Hepatic stellate cell (primary cell): ENCODE data around the gene VOPP1.
"Not testable (repeated sequence)": the region's sequence is repeated elsewhere in the genome, so short reads cannot be mapped to it uniquely, and the experiment has no call there.

ENCODE experiments used
- DNase-seq: peaks from one replicate; pipeline ENCODE4 v3.0.0; 2011; ENCODE audit warnings: low spot score

Gene VOPP1

DNA sequence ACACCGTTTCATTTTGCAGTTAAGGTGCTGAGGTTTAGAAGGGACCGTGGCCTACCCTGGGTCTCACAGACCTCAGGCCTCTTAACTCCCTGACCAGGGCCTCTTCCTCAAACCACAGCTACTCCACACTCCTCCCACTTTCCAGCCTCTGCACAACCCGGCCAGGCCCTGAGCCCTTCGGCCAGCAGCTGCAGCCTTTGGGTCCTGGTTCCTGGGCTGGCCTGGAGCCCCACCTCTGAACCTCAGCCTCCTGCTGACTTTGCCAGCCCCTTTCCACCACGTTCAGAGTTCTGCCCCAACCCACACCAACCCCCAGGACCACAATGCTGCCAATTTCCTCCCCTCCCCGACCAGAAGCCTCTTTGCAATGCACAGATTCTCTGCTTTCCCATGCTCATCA is 84.1 kb downstream of the VOPP1 start:
- no peak for DNase-seq

GRCh38 chr7:55486991-55487390 is 85.3 kb downstream of the VOPP1 start:
- no peak for DNase-seq

- no peak for DNase-seq
Observed at GRCh38 chr7:55486192-55486590, 86.1 kb downstream of the VOPP1 start.

DNA sequence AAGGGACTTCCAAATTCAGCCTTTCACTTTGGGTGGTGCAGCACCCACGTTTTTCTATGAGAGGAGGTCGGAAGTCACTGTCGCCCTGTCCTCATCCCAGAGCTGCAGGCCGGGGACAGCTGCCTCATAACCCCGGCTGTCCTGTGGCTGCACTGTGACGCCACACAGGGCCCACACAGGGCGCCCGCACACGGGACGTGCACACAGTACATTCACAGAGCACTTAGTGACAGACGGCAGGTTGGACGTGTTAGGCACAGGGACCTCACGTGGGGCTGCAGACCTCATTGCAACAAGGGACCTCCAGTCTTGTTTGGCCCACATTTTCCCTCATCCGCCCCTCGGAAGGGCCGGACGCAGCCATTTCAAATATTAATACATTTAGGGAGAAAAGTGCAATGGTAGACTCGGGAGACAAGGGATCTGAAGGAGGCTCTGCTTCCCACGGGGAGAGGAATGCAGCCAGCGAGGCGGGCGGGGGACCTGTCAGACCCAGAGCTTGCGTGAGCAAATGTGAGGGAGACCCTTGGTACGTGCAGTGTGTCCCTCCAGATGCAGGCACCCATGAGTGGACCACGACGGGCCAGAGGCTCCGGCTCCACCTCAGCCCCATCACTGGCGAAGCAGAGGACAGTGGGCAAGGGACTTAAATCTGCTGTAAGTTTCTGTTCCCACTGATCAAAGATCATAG is 86.7 kb downstream of the VOPP1 start:
- no peak for DNase-seq

- no peak for DNase-seq
Observed at GRCh38 chr7:55484834-55485233, 87.5 kb downstream of the VOPP1 start.

- DNase-seq: no peak
Observed at GRCh38 chr7:55484241-55484640, 88.1 kb downstream of the VOPP1 start.

DNA sequence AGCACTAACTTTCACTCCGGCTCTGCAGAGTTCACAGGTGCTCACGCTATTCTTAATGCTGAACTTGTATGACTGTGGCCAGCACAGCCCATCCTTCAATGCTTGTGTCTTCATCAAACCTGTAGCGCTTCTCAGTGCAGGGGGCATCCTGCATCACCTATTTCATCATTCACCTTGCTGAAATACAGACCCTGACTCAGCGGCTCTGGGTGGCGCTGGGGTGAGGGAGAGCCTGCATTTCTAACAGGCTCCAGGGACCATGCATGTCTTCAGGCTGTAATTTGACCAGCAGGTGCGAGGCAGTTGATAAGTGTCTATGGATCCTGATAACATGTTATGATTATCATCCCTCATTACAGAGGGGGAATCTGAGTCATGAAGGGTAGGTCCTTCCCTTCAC is 89.3 kb downstream of the VOPP1 start:
- DNase-seq: no peak

DNA sequence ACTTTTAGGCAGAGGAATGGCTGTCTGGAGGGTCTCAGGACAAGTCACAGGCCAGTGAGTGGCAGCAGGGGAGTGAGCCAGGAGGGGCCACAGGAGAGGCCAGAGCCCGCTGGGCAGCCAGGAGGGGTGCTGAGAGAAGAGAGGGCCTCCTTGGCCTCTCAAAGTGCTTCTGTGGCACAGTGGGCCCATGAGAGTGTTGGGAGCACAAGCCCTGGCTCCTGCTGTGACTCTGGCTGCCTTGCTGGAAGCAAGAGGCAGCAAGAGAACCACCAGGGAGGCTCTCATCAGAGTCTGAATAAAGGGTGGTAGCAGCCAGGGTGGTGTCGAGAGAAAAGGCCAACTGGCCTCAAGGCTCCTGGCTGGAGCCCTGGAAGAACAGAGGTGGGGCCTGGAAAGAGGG is 91.1 kb downstream of the VOPP1 start:
- DNase-seq: no peak

GRCh38 chr7:55478700-55479099 is 93.6 kb downstream of the VOPP1 start:
- DNase-seq: no peak

- peak; percentile 91 for DNase-seq
Observed at GRCh38 chr7:55477781-55478374, 94.4 kb downstream of the VOPP1 start.

DNA sequence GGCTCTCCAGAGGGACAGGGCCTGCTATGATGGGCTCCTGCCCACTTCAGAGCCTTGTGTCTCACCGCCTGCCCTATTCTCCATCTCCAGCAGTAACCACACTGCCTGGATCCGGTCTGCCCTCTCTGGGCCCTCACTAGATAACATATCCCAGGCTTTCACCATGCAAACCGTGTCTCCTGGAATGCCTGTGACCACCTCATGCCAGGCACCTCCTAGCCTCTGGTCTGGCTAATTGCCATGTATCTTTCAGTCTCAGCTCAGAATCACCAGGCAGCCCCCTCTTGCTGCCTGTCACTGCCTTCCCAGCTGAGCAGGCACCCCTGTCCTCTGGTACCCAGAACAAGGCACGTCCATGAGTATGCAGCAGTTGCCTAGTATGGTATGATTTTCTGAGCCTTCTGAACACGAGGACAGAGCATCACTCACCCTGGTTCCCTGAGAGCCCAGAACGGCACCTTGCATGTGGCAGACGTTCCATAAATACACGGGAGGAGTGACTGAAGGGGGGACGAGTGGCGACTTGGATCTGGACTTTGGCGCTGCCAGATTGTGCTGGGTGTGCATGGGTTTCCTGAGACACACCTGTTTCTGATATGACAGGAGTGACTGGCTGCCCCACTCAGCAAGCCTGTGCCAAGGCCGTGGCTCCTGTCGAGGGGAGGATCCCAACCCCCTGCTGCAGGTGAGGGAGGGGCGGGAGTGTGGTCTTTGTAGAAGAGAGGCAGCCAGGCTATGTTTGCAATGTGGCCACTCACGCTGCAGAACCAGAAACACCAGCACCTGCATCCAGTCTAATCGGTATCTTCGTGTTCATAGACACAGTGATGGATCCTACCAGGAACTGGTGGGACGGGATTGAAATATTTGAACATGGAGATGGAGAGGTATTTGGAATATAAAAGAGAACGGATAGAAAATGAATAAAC is 95.2 kb downstream of the VOPP1 start:
- DNase-seq: no peak

GRCh38 chr7:55475855-55476803 is 96.2 kb downstream of the VOPP1 start:
- peak; percentile 79 for DNase-seq

DNA sequence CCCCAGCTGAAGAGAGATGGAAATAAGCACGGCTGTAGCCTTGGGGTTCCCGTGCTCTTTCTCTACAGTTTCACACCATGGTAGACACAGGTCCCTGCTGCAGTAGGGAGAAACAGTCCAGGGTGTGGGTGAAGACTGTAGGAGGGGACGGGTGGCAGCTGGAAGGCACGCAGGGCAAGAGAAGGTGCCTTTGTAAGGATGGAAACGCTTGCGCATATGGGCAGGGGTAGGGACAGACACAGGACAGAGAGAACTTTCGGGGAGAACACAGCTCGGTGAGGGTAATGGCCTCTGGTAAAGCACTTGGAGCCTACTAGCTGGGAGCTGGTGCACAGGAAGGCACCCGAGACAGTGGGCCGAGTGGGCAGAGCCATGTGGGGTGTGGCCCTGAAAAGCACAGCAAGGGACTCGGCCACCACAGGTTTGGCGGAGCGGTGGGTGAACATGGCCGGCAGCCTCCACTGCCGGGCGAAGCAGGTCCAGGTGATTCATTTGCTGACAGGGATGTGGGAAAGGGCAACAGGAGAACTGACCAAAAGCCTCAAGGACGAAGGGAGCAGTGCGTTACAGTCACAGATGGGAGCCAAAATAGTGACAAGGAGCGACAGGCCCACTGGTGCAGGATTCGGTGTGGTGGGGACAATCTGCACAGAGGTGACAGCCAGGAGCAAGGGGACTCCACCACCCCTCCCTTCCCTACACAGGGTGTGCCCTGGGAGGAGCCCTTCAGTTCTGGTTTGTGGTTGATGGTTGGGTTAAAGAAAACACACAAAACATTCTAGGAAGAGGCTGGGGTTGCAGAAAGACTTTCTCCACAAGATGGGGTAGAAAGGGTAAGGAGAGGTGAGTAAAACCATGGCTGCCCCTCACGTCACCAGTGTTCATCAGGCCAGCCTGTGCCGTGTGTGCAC is 97.1 kb downstream of the VOPP1 start:
- no peak for DNase-seq

DNA sequence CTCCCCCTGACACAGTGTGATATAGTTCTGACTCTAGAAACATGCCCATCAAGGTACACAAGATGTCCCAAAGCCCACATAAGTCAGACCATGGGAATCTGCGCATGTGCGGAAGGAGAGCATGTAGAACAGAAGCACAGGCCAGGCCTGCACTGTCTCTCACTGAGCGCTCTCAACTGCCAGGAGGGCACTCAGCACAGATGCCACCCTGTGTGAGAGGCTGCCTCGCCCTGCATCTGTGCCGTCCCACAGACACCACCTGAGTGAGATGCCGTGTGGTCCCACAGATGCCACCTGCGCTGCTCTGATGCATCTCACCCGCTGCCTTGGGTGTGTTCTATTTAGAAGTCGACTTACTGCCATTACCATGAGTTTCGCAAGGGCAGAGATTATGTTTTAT is 98.4 kb downstream of the VOPP1 start:
- DNase-seq: no peak

GRCh38 chr7:55472928-55473725 is 99.2 kb downstream of the VOPP1 start:
- DNase-seq: no peak

DNA sequence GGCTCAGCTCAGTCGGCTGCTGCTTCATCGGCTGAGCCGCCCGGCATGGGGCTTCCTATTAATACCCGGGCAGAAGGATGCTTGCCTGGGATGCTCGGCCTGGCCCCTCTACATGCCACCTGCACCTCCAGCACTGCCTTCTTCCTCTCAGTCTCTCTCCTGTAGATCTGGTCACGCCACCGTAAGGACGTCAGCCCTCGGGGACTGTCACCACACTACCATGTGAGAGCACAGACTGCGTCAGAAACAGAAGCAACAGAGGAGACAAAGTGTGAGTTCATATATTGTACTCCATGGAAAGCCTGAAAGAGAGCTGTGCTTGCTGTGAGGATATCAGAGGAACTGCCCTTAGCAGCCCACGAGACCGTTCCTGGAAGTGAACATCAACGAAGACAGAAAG is 99.9 kb downstream of the VOPP1 start:
- not testable (repeated sequence) for DNase-seq

DNA sequence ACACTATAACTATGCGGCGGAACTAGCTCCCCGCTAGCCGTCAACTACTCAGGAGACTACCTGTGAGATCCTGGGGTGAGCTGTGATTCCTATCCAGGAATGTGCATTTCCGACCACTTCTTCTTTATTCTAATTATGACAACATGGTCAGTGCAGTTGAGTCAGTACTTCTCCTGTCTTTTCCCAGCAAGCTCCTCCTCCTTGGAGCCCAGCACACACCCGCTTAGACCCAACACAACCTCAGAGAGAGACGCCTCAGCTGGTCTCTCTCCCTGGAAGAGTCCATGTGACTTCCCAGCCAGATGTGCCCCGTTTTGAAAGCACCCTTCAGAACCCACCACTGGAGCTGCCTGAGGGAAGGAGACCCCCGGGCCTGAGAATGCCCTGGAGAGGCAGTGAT is 100.7 kb downstream of the VOPP1 start:
- DNase-seq: not testable (repeated sequence)

GRCh38 chr7:55470261-55470660 is 102.0 kb downstream of the VOPP1 start:
- DNase-seq: no peak

DNA sequence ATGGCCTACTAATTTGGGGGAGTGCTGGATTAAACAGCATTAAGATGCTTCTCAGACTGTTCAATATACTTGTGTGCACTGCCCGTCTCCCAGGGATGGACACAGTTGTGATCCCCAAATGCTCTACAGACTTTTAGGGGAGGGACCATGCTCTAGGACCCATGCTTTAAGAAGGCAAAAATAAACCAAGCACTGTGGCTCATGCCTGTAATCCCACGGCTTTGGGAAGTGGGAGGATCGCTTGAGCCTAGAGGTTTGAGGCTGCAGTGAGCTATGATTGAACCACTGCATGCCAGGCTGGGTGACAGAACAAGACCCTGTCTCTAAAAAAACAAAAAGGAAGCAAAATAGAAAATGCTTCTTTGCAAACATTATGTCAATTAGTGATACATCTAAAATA is 102.6 kb downstream of the VOPP1 start:
- no peak for DNase-seq

DNA sequence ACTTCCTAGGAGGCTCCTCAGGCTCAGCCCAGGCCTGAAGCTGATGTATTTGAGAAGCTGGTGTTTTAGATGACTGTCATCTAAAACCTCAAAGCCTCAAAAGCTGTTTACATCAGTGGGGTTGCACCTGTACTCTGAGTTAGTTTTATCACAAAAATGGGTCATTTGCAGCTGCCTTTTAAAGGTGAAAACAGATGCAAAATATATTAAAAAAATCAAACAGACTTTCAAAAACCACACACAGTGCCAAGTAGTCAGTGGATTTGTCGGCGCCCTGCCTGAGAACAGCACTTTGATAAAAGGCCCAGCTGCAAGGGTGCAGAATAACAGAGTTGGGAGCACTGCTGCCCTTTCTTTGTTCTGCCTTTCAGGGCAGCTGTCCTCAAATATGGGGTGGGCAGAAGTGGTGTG is 103.0 kb downstream of the VOPP1 start:
- DNase-seq: no peak
